H9 (cell line): Measurements from ENCODE around the gene FLT1. TPM values are rescaled to one million over a fixed set of nuclear protein-coding genes. Genes with fewer than 3 reads are reported as not detected.
A peak's percentile ranks its signal among the peaks of the same experiment; 100 is the strongest.

Experiments
- DNase-seq: peaks from one replicate; pipeline ENCODE4 v3.0.0-alpha.2; 2017
- H2AFZ ChIP-seq: one replicate; pipeline ENCODE4 v1.6.1; 2013; ENCODE audit warnings: mild to moderate bottlenecking, low read length, control low read depth, moderate library complexity
- H2AK5ac ChIP-seq: 2 replicates; pipeline ENCODE4 v1.6.1; 2013; ENCODE audit warnings: low read length, control low read depth, mixed read lengths; ENCODE audit not compliant: insufficient read length
- H2BK120ac ChIP-seq: one replicate; pipeline ENCODE4 v1.6.1; 2013; ENCODE audit warnings: low read depth, mild to moderate bottlenecking, low read length, control low read depth, inconsistent platforms; ENCODE audit not compliant: poor library complexity, severe bottlenecking
- H2BK12ac ChIP-seq: 2 replicates; pipeline ENCODE4 v1.6.1; 2013; ENCODE audit warnings: low read length, control low read depth, mixed read lengths, low read depth; ENCODE audit not compliant: insufficient read length
- H2BK15ac ChIP-seq: 2 replicates; pipeline ENCODE4 v1.6.1; 2013; ENCODE audit warnings: low read depth, low read length, control low read depth
- H2BK20ac ChIP-seq: one replicate; pipeline ENCODE4 v1.6.1; 2013; ENCODE audit warnings: low read depth, mild to moderate bottlenecking, low read length, control low read depth, inconsistent platforms; ENCODE audit not compliant: poor library complexity, severe bottlenecking
- H2BK5ac ChIP-seq: 2 replicates; pipeline ENCODE4 v1.6.1; 2013; ENCODE audit warnings: low read length, control low read depth, mixed read lengths; ENCODE audit not compliant: insufficient read length
- H3K14ac ChIP-seq: 2 replicates; pipeline ENCODE4 v1.6.1; 2013; ENCODE audit warnings: low read length, control low read depth; ENCODE audit not compliant: insufficient read depth
- H3K18ac ChIP-seq: 2 replicates; pipeline ENCODE4 v1.6.1; 2013; ENCODE audit warnings: low read depth, mild to moderate bottlenecking, mixed read lengths, low read length, control low read depth; ENCODE audit not compliant: insufficient read length
- H3K23ac ChIP-seq: 2 replicates; pipeline ENCODE4 v1.6.1; 2013; ENCODE audit warnings: low read length, control low read depth, mixed read lengths, low read depth; ENCODE audit not compliant: insufficient read length
- H3K23me2 ChIP-seq: 2 replicates; pipeline ENCODE4 v1.6.1; 2013; ENCODE audit warnings: low read depth, mild to moderate bottlenecking, mixed read lengths, low read length, control low read depth; ENCODE audit not compliant: insufficient read length, poor library complexity, severe bottlenecking
- H3K27ac ChIP-seq: 2 replicates; pipeline ENCODE4 v1.5.1; 2013; ENCODE audit warnings: low read length, control low read depth, mixed read lengths, low read depth; ENCODE audit not compliant: insufficient read length
- H3K27me3 ChIP-seq: 2 replicates; pipeline ENCODE4 v1.6.1; 2013; ENCODE audit warnings: low read length, control low read depth, inconsistent platforms; ENCODE audit not compliant: insufficient read depth
- H3K4ac ChIP-seq: 2 replicates; pipeline ENCODE4 v1.6.1; 2013; ENCODE audit warnings: low read depth, mild to moderate bottlenecking, control low read depth, inconsistent platforms, low read length, moderate library complexity
- H3K4me1 ChIP-seq: 2 replicates; pipeline ENCODE4 v1.6.1; 2013; ENCODE audit warnings: low read length, control low read depth, inconsistent platforms; ENCODE audit not compliant: insufficient read depth
- H3K4me2 ChIP-seq: 2 replicates; pipeline ENCODE4 v1.6.1; 2013; ENCODE audit warnings: low read length, control low read depth, mixed read lengths; ENCODE audit not compliant: insufficient read length, insufficient read depth
- H3K56ac ChIP-seq: 2 replicates; pipeline ENCODE4 v1.6.1; 2013; ENCODE audit warnings: low read depth, mild to moderate bottlenecking, mixed read lengths, low read length, control low read depth; ENCODE audit not compliant: insufficient read length
- H3K79me1 ChIP-seq: 2 replicates; pipeline ENCODE4 v1.6.1; 2013; ENCODE audit warnings: low read depth, mild to moderate bottlenecking, moderate library complexity, low read length, control low read depth, inconsistent platforms; ENCODE audit not compliant: insufficient read depth, poor library complexity, severe bottlenecking
- H3K79me2 ChIP-seq: 2 replicates; pipeline ENCODE4 v1.6.1; 2013; ENCODE audit warnings: low read length, control low read depth, inconsistent platforms; ENCODE audit not compliant: insufficient read depth
- H3K9ac ChIP-seq: 2 replicates; pipeline ENCODE4 v1.6.1; 2013; ENCODE audit warnings: low read length, control low read depth, mixed read lengths; ENCODE audit not compliant: insufficient read length; ENCODE audit errors: extremely low read depth
- H3K9me3 ChIP-seq: one replicate; pipeline ENCODE4 v1.6.1; 2013; ENCODE audit warnings: low read depth, low read length, inconsistent platforms; ENCODE audit not compliant: control insufficient read depth
- H3T11ph ChIP-seq: one replicate; pipeline ENCODE4 v1.6.1; 2013; ENCODE audit warnings: mild to moderate bottlenecking, low read length, control low read depth, inconsistent platforms
- H4K20me1 ChIP-seq: one replicate; pipeline ENCODE4 v1.6.1; 2013; ENCODE audit not compliant: control insufficient read depth, insufficient read length, insufficient read depth
- H4K5ac ChIP-seq: 2 replicates; pipeline ENCODE4 v1.6.1; 2013; ENCODE audit warnings: low read depth, mild to moderate bottlenecking, mixed read lengths, low read length, control low read depth; ENCODE audit not compliant: insufficient read length
- H4K8ac ChIP-seq: replicated peaks from 2 replicates; pipeline ENCODE4 v1.6.1; 2013; ENCODE audit warnings: low read length, control low read depth, mixed read lengths, low read depth; ENCODE audit not compliant: insufficient read length
- H4K91ac ChIP-seq: 2 replicates; pipeline ENCODE4 v1.6.1; 2013; ENCODE audit warnings: low read depth, mild to moderate bottlenecking, moderate library complexity, mixed read lengths, low read length, control low read depth; ENCODE audit not compliant: insufficient read length
- H3K27ac Mint-ChIP-seq, 3 experiments: 2 replicates in 2 of 3; 3 replicates in 1 of 3; pipeline ENCODE4 v1.8.0; 2020 to 2021; ENCODE audit warnings: mixed read lengths in 3 of 3, mild to moderate bottlenecking in 1 of 3, moderate library complexity in 1 of 3
- H3K27me3 Mint-ChIP-seq: 2 replicates; pipeline ENCODE4 v1.8.0; 2021; ENCODE audit warnings: low read depth, mild to moderate bottlenecking, moderate library complexity, mixed read lengths
- H3K36me3 Mint-ChIP-seq, 3 experiments: 2 replicates in 2 of 3; 3 replicates in 1 of 3; pipeline ENCODE4 v1.8.0; 2020 to 2021; ENCODE audit warnings: low read depth in 3 of 3, mixed read lengths in 3 of 3; ENCODE audit not compliant: insufficient read depth in 1 of 3
- H3K4me1 Mint-ChIP-seq, 2 experiments: 2 replicates each; pipeline ENCODE4 v1.8.0; 2020; ENCODE audit warnings: mixed read lengths in 2 of 2
- H3K4me3 Mint-ChIP-seq, 2 experiments: 2 replicates in 1 of 2; 3 replicates in 1 of 2; pipeline ENCODE4 v1.8.0; 2020 to 2021; ENCODE audit warnings: mild to moderate bottlenecking in 2 of 2, mixed read lengths in 2 of 2, moderate library complexity in 1 of 2
- H3K9me3 Mint-ChIP-seq, 2 experiments: 2 replicates in 1 of 2; 3 replicates in 1 of 2; pipeline ENCODE4 v1.8.0; 2020; ENCODE audit warnings: mild to moderate bottlenecking in 2 of 2, mixed read lengths in 2 of 2, moderate library complexity in 1 of 2
- CTCF ChIP-seq: fragments of 200-600 bp; sonication (generic); conservative IDR thresholded peaks from 3 replicates; pipeline ENCODE4 v1.8.0; 2021; ENCODE audit warnings: antibody characterized with exemption, mild to moderate bottlenecking
- WGBS: extraction: QIAGEN DNeasy Blood & Tissue Kit; methylation state at CpG from one replicate; pipeline ENCODE4 v1.1.7; 2013; ENCODE audit warnings: missing lambda C conversion rate, low lambda C conversion rate, mixed read lengths; ENCODE audit not compliant: insufficient read length; ENCODE audit errors: extremely low coverage; 5-methylcytosine and 5-hydroxymethylcytosine counted together
- total RNA-seq: library from RNA; stranded (reverse); gene quantifications from 2 replicates; pipeline ENCODE4 v1.2.1, GENCODE V29; 2021

Gene FLT1
- total RNA-seq, 1 experiment from 2014 or later = 84.1 TPM

GRCh38 chr13:28540612-28541011 is 45.7 kb upstream of the FLT1 start:
- Histone ChIP-seq H3K9ac (no peak overlapping the region), H2BK12ac (no peak overlapping the region), H3K27ac (no peak overlapping the region), H2BK5ac (no peak overlapping the region), H2BK120ac (no peak overlapping the region), H3K79me2 (no peaks in the 10 kb centered on the region), H4K20me1 (no peaks in the 10 kb centered on the region), H3K23me2 (no peaks in the 10 kb centered on the region), H3K4me2 (no peak overlapping the region), H3K23ac (no peak overlapping the region), H3K14ac (no peak overlapping the region), H4K5ac (no peak overlapping the region), H4K91ac (no peak overlapping the region), H3K4ac (no peak overlapping the region), H3K56ac (no peak overlapping the region), H3K9me3 (no peaks in the 10 kb centered on the region), H2AFZ (peak overlapping the region; percentile 11), H4K8ac (no peak overlapping the region), H3T11ph (no peak overlapping the region), H3K27me3 (no peaks in the 10 kb centered on the region; the same call in 1 of the 2 replicates), H2BK15ac (no peak overlapping the region), H2BK20ac (no peak overlapping the region), H2AK5ac (no peak overlapping the region), H3K79me1 (no peaks in the 10 kb centered on the region), H3K18ac (no peak overlapping the region), H3K4me1 (0 out of 2 replicates have a peak, but pooled peaks cover 4% of the 10 kb centered on the region)
- TF ChIP-seq CTCF = no peak
- DNase-seq = no peak
- Mint-ChIP-seq H3K4me3 (no peak overlapping the region), H3K36me3 (peaks cover 0 to 8% (median 6%) of the 10 kb centered on the region in 3 experiments; a peak in 5 of 7 replicates), H3K9me3 (peaks cover 5 to 14% of the 10 kb centered on the region in 2 experiments), H3K27me3 (peaks cover 5% of the 10 kb centered on the region), H3K4me1 (peaks cover 12 to 13% of the 10 kb centered on the region in 2 experiments), H3K27ac (peak overlapping the region in 1 of 3 experiments; percentile 19; a peak in 1 of 7 replicates)
- WGBS = no CpG with 5 or more reads among the region's 6 CpGs
